ENCODE results near the gene GRIP2. TPM values are rescaled to one million over a fixed set of nuclear protein-coding genes. Genes with fewer than 3 reads are reported as not detected.

The GRIP2 gene
- total and polyA plus RNA-seq, 12 donors = 0.09 to 2.5 (median 1.1) TPM

DNA sequence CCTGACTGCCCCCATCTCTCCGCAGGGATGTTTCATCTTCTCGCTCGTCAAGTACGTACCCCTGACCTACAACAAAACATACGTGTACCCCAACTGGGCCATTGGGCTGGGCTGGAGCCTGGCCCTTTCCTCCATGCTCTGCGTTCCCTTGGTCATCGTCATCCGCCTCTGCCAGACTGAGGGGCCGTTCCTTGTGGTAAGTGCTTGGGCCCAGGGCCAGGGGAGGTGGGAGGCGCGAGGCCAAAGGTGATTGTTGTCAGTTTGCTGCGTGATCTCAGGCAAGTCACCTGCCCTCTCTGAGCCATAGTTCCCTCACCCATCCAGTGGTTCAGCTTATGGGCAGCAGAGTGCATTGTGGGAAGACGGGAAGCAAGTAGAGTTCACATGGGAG lies 58.5 kb downstream of the GRIP2 start:
- H3K27ac ChIP-seq = peak overlapping the region in 1 of 5 donors; percentile 3
- peaks cover 12 to 28% of the 10 kb centered on the region in 2 donors for H3K4me1 ChIP-seq (replicated peaks in 1 of 2)
- intact Hi-C loops (cut with DNase I) = no loop called here
- H3K4me3 ChIP-seq = no peak overlapping the region
- peaks cover 0 to 90% of the 10 kb centered on the region in 2 donors for H3K36me3 ChIP-seq (replicated peaks in 1 of 2)
- no peaks in the 10 kb centered on the region for H3K27me3 ChIP-seq
- DNase-seq = no peak
- no peaks in the 10 kb centered on the region for H3K9me3 ChIP-seq (replicated peaks in 1 of 3)
- WGBS, 4 donors = 95 to 98% (median 97%) methylated on average over 13 of the region's 13 CpGs
- TF ChIP-seq POLR2A (IDR thresholded peaks at IDR 0.05) = no peak
- TF ChIP-seq, protein P1, sequence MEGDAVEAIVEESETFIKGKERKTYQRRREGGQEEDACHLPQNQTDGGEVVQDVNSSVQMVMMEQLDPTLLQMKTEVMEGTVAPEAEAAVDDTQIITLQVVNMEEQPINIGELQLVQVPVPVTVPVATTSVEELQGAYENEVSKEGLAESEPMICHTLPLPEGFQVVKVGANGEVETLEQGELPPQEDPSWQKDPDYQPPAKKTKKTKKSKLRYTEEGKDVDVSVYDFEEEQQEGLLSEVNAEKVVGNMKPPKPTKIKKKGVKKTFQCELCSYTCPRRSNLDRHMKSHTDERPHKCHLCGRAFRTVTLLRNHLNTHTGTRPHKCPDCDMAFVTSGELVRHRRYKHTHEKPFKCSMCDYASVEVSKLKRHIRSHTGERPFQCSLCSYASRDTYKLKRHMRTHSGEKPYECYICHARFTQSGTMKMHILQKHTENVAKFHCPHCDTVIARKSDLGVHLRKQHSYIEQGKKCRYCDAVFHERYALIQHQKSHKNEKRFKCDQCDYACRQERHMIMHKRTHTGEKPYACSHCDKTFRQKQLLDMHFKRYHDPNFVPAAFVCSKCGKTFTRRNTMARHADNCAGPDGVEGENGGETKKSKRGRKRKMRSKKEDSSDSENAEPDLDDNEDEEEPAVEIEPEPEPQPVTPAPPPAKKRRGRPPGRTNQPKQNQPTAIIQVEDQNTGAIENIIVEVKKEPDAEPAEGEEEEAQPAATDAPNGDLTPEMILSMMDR (IDR thresholded peaks at IDR 0.05) = no peak

DNA sequence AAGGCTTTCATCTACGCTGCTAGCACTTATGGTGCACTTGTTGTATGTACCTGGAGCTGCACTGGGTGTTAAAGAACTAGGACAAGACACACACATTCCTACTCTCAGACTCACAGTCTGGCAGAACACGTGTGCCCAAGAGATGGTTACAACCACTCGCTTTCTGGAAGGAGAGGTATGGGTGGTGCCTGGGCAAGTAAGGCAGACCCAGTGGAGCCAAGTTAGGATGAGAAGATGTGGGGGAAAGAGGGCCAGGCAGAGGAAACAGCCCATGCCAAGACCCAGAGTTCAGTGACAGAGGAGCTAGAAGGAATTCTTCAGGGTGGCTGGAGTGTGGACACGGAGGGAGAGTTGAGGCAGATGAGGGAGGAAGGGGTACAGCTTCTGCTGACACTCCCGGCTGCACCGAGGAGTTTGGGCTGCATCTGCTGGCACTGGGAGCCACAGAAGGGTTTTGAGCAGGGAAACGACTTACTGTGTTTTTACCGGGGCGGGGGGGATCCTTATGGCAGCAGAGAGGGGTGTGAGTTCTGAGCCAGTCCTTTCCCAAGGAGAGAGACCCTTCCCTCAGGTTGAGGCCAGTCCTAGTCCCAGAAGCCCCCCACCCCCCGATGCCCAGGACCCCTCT lies 59.0 kb downstream of the GRIP2 start:
- intact Hi-C loops (cut with DNase I) = no loop called here
- WGBS, 4 donors = 89 to 94% (median 92%) methylated on average over 9 to 10 of the region's 10 CpGs
- DNase-seq = no peak
- H3K4me3 ChIP-seq = no peak overlapping the region
- no peak for TF ChIP-seq POLR2A (IDR thresholded peaks at IDR 0.05)
- TF ChIP-seq, protein P1 (IDR thresholded peaks at IDR 0.05) = no peak
- no peaks in the 10 kb centered on the region for H3K9me3 ChIP-seq (replicated peaks in 1 of 3)
- no peaks in the 10 kb centered on the region for H3K27me3 ChIP-seq
- H3K4me1 ChIP-seq (replicated peaks in 1 of 2) = peaks cover 12 to 28% of the 10 kb centered on the region in 2 donors
- H3K36me3 ChIP-seq (replicated peaks in 1 of 2) = peaks cover 0 to 86% of the 10 kb centered on the region in 2 donors
- H3K27ac ChIP-seq = peak overlapping the region in 1 of 5 donors; percentile 3

DNA sequence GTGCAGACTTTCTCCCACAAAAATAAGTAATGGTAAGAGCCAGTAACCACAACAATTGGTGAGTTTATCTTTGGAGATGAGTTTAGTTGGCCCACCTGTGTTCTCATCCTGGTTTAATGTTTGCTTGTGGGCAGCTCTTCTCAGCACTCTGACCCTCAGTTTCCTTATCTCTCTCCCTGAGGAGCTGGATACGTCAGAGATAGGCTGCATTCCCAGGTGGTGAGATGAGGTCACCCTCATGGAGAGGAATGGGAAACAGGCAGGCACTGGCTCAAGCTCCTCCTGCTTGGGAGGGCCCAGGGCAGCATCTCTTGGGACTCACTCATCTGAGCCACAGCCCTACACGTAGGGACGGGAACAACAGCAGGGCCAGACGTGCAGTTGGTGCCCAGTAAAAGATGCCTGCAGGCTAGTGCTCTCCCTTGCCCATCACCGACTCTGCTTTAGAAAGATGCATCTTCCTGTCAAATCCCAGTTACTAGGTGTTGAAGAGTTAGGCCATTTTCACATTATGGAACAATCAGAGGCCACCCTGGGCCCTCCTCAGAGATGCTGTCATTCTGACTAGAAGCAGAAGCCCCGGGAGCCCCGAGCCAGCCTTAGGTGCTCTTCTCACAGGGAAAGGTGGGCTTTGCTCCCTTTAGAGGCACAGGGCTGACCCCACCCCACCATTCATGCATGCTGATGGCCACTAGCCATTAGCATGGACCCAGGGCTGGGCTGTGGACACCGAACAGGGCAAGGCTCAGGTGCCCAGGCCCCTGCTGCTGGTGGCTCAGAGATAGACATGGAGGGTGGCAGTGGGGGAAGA lies 59.7 kb downstream of the GRIP2 start:
- Histone ChIP-seq H3K36me3 (replicated peaks in 1 of 2) (peaks cover 0 to 81% of the 10 kb centered on the region in 2 donors), H3K27ac (peak overlapping the region in 1 of 5 donors; percentile 14), H3K27me3 (no peaks in the 10 kb centered on the region), H3K4me3 (no peak overlapping the region), H3K4me1 (replicated peaks in 1 of 2) (peaks cover 12 to 34% of the 10 kb centered on the region in 2 donors), H3K9me3 (replicated peaks in 1 of 3) (no peaks in the 10 kb centered on the region)
- peak in 6 of 7 donors; percentile 52 to 80 (median 73) for DNase-seq
- 63 to 77% (median 73%) methylated on average over 3 to 8 of the region's 8 CpGs for WGBS, 4 donors
- intact Hi-C loops (cut with DNase I) = no loop called here
- TF ChIP-seq POLR2A (IDR thresholded peaks at IDR 0.05) = no peak
- TF ChIP-seq, protein P1 (IDR thresholded peaks at IDR 0.05) = no peak

DNA sequence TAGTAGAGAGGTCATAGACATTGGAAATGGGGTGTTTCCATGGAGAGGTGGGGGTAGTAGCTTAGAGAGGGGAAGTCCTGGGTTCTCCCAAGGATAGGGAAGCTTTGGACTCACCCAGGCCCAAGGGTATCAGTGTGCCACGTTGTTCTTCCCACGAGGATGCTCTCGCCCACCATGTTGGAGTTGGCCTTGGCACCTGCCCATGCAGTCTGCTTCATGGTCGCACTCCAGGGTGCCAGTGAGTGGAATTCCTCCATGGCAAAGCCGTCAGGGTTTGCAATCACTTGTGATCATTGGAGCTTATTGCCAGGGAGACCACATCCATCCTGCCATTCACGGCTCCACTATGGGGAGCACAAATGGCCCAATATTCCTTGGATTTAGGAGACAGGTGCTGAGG lies 60.6 kb downstream of the GRIP2 start:
- Histone ChIP-seq H3K27me3 (no peaks in the 10 kb centered on the region), H3K27ac (peak overlapping the region in 1 of 5 donors; percentile 37), H3K4me3 (no peak overlapping the region), H3K9me3 (replicated peaks in 1 of 3) (no peaks in the 10 kb centered on the region), H3K36me3 (replicated peaks in 1 of 2) (peaks cover 0 to 78% of the 10 kb centered on the region in 2 donors), H3K4me1 (replicated peaks in 1 of 2) (peaks cover 12 to 36% of the 10 kb centered on the region in 2 donors)
- no peak for TF ChIP-seq POLR2A (IDR thresholded peaks at IDR 0.05)
- TF ChIP-seq, protein P1 (IDR thresholded peaks at IDR 0.05) = no peak
- intact Hi-C loops (cut with DNase I) = no loop called here
- no peak for DNase-seq
- 86 to 90% (median 87%) methylated on average over 6 of the region's 6 CpGs for WGBS, 4 donors
